ENCODE results near the gene LHPP. TPM values are rescaled to one million over a fixed set of nuclear protein-coding genes. Genes with fewer than 3 reads are reported as not detected.

The LHPP gene
- total and polyA plus RNA-seq, 2 experiments from 2014 or later = 27.4 to 40.2 TPM

DNA sequence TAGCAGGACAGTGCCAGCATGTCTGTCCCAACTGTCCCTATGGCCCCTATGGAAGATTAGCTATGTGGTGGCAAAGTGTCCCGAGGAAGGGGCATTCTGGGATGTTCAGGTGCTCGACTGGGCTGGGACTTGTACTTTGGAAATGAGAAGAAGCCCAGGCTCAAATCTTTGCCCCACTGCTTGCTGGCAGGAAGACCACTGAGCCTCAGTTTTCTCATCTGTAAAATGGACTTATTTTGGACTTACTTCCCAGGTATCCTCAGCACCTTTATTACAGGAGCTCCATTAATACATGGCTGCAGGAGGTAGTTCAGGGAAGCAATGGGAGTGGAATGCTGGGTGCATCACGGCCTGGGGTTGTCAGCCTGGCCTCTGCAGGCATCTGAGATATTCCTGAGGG is 71.2 kb downstream of the LHPP start (continued):
- TF ChIP-seq, protein P1, sequence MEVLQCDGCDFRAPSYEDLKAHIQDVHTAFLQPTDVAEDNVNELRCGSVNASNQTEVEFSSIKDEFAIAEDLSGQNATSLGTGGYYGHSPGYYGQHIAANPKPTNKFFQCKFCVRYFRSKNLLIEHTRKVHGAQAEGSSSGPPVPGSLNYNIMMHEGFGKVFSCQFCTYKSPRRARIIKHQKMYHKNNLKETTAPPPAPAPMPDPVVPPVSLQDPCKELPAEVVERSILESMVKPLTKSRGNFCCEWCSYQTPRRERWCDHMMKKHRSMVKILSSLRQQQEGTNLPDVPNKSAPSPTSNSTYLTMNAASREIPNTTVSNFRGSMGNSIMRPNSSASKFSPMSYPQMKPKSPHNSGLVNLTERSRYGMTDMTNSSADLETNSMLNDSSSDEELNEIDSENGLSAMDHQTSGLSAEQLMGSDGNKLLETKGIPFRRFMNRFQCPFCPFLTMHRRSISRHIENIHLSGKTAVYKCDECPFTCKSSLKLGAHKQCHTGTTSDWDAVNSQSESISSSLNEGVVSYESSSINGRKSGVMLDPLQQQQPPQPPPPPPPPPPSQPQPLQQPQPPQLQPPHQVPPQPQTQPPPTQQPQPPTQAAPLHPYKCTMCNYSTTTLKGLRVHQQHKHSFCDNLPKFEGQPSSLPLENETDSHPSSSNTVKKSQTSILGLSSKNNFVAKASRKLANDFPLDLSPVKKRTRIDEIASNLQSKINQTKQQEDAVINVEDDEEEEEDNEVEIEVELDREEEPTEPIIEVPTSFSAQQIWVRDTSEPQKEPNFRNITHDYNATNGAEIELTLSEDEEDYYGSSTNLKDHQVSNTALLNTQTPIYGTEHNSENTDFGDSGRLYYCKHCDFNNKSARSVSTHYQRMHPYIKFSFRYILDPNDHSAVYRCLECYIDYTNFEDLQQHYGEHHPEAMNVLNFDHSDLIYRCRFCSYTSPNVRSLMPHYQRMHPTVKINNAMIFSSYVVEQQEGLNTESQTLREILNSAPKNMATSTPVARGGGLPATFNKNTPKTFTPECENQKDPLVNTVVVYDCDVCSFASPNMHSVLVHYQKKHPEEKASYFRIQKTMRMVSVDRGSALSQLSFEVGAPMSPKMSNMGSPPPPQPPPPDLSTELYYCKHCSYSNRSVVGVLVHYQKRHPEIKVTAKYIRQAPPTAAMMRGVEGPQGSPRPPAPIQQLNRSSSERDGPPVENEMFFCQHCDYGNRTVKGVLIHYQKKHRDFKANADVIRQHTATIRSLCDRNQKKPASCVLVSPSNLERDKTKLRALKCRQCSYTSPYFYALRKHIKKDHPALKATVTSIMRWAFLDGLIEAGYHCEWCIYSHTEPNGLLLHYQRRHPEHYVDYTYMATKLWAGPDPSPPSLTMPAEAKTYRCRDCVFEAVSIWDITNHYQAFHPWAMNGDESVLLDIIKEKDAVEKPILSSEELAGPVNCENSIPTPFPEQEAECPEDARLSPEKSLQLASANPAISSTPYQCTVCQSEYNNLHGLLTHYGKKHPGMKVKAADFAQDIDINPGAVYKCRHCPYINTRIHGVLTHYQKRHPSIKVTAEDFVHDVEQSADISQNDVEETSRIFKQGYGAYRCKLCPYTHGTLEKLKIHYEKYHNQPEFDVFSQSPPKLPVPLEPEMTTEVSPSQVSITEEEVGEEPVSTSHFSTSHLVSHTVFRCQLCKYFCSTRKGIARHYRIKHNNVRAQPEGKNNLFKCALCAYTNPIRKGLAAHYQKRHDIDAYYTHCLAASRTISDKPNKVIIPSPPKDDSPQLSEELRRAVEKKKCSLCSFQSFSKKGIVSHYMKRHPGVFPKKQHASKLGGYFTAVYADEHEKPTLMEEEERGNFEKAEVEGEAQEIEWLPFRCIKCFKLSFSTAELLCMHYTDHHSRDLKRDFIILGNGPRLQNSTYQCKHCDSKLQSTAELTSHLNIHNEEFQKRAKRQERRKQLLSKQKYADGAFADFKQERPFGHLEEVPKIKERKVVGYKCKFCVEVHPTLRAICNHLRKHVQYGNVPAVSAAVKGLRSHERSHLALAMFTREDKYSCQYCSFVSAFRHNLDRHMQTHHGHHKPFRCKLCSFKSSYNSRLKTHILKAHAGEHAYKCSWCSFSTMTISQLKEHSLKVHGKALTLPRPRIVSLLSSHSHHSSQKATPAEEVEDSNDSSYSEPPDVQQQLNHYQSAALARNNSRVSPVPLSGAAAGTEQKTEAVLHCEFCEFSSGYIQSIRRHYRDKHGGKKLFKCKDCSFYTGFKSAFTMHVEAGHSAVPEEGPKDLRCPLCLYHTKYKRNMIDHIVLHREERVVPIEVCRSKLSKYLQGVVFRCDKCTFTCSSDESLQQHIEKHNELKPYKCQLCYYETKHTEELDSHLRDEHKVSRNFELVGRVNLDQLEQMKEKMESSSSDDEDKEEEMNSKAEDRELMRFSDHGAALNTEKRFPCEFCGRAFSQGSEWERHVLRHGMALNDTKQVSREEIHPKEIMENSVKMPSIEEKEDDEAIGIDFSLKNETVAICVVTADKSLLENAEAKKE (CRISPR knock-in tag; IDR thresholded peaks at IDR 0.05) = no peak

DNA sequence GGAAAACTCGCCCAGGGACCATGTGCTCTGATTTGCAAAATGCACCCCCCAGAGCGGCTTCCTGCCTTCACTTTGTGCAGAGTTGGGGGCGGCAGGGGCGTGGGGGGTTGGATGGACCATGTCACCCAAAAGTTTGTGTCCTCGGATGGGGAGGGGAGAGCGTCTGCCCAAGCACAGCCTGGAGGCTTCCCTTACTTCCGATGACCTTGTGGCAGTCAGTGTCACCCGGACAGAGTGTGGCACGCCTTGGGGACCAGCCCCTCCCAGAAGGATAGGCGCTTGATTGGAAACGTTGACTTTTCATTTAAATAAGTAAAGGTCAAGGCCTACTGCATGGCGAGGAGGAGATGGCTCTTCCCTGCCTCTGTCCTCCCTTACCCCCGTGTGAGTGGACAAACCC is 71.6 kb downstream of the LHPP start:
- peaks cover 10% of the 10 kb centered on the region for H3K4me1 ChIP-seq (ENCODE audit: insufficient read depth)
- H3K4me1 Mint-ChIP-seq = peaks cover 37% of the 10 kb centered on the region
- no peak overlapping the region; the same call in 1 of the 2 replicates for H3K27ac Mint-ChIP-seq
- TF ChIP-seq, protein P1 (CRISPR knock-in tag; IDR thresholded peaks at IDR 0.05) = no peak
- TF ChIP-seq, protein P2, sequence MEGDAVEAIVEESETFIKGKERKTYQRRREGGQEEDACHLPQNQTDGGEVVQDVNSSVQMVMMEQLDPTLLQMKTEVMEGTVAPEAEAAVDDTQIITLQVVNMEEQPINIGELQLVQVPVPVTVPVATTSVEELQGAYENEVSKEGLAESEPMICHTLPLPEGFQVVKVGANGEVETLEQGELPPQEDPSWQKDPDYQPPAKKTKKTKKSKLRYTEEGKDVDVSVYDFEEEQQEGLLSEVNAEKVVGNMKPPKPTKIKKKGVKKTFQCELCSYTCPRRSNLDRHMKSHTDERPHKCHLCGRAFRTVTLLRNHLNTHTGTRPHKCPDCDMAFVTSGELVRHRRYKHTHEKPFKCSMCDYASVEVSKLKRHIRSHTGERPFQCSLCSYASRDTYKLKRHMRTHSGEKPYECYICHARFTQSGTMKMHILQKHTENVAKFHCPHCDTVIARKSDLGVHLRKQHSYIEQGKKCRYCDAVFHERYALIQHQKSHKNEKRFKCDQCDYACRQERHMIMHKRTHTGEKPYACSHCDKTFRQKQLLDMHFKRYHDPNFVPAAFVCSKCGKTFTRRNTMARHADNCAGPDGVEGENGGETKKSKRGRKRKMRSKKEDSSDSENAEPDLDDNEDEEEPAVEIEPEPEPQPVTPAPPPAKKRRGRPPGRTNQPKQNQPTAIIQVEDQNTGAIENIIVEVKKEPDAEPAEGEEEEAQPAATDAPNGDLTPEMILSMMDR (conservative IDR thresholded peaks at IDR 0.05; ENCODE audit: low read depth in 2 of 2) = no peak
- TF ChIP-seq STAT1 (IDR thresholded peaks at IDR 0.05; ENCODE audit: unreplicated experiment) (no peak), EZH2 (IDR thresholded peaks at IDR 0.05; ENCODE audit: low read depth, unreplicated experiment) (no peak), ZNF114 (CRISPR knock-in tag; IDR thresholded peaks at IDR 0.05) (no peak), EZH2phosphoT487 (IDR thresholded peaks at IDR 0.05; ENCODE audit: unreplicated experiment) (no peak), ZNF331 (CRISPR knock-in tag; IDR thresholded peaks at IDR 0.05; ENCODE audit: low read depth) (no peak)

More for the DNA sequence above, 71.6 kb downstream of the LHPP start:
- no peak overlapping the region for H3K4me3 ChIP-seq
- H3K36me3 ChIP-seq (ENCODE audit: insufficient read depth) = no peaks in the 10 kb centered on the region
- no peaks in the 10 kb centered on the region for H3K27me3 ChIP-seq (ENCODE audit: insufficient read depth)
- Mint-ChIP-seq H3K9me3 (no peaks in the 10 kb centered on the region), H3K36me3 (ENCODE audit: low read depth) (no peaks in the 10 kb centered on the region), H3K27me3 (ENCODE audit: insufficient read depth, low read depth, poor library complexity) (peaks cover 9% of the 10 kb centered on the region), H3K4me3 (no peak overlapping the region)
- no peaks in the 10 kb centered on the region for H4K20me1 ChIP-seq (replicated peaks; ENCODE audit: insufficient read depth)
- H3K27ac ChIP-seq (ENCODE audit: low read depth) = no peak overlapping the region
- DNase-seq (ENCODE audit: low spot score) (no peak), ATAC-seq (no peak)
- no peak overlapping the region for H3K4me2 ChIP-seq
- 0 out of 2 replicates have a peak, but pooled peaks cover 10% of the 10 kb centered on the region for H3F3A ChIP-seq (replicated peaks; ENCODE audit: low read depth)
- H2AFZ ChIP-seq = no peak overlapping the region
- H3K79me2 ChIP-seq (replicated peaks; ENCODE audit: insufficient read depth) = no peaks in the 10 kb centered on the region
- no peaks in the 10 kb centered on the region for H3K9me2 ChIP-seq (ENCODE audit: insufficient read depth)

All from GM23338 (cell line).